SK-N-MC (cell line): ENCODE results near the gene CSRP3.

Experiments
- EZH2 ChIP-seq: fragments of 200-600 bp; sonication (generic); IDR thresholded peaks from one replicate; pipeline ENCODE4 v1.6.1; 2017; ENCODE audit warnings: antibody characterized with exemption
- POLR2AphosphoS5 ChIP-seq: IDR thresholded peaks from 2 replicates; pipeline ENCODE4 v1.6.1; 2012; ENCODE audit warnings: mild to moderate bottlenecking, low read depth, low read length, borderline replicate concordance

GRCh38 chr11:19220903-19221724 is 19.3 kb upstream of the CSRP3 start:
- TF ChIP-seq POLR2AphosphoS5 (no peak), EZH2 (no peak)
